CD1c-positive myeloid dendritic cell (primary cell): ENCODE results near the gene PLEKHA1.

Experiments
- DNase-seq: peaks from one replicate; pipeline ENCODE4 v3.0.0-alpha.2; 2016; ENCODE audit errors: extremely low spot score

The PLEKHA1 gene

GRCh38 chr10:122480146-122480833, 105.8 kb downstream of the PLEKHA1 start:
- no peak for DNase-seq

- DNase-seq = no peak
Observed at GRCh38 chr10:122481296-122482056, 107.0 kb downstream of the PLEKHA1 start.
